Measurements from ENCODE around the gene EMD. TPM values are rescaled to one million over a fixed set of nuclear protein-coding genes. Genes with fewer than 3 reads are reported as not detected.
"Not testable (repeated sequence)": the region's sequence is repeated elsewhere in the genome, so short reads cannot be mapped to it uniquely, and the experiment has no call there.

Gene EMD
- total RNA-seq, 4 donors from 2014 or later = 41.0 to 58.6 (median 50.6) TPM

DNA sequence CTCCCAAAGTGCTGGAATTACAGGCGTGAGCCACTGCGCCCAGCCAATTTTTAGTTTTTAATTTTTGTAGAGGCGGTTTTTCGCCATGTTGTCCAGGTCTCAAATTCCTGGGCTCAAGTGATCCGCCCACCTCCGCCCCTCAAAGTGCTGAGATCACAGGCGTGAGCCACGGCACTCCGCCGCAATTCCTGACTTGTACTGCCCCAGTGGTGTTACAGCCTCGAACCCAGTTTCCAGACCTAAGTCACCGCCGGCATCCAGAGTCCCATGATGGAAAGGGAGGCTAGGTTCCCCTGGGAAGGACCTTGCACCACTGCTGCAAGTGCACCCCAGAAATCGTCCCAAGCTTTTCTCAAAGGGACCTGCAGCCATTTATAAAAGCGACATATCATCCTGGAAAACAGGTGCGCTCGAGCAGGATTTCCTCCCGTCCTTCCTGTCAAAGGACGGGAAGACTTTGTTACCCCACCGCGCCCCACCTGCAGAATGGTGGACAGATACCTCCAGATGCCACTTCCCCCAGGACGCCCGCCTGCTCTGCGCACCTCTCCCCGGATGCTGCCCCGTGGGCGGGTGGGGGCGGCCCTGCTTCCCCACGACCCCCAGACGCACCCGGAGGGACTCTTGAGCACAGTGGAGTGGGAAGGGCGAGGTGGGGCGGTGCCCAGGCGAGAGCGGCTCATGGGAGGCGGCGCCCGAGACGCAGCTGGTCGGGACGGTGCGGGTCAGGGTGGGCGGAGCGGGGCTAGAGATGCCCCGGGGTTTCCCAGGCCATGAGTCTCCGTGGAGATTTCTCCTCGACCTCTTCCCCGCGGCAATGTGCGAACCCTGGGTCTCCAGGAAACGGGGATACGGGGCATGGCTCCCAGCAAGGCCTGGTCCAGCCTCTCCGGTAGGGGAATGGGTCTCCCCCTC, 18.1 kb downstream of the EMD start:
- peaks cover 0 to 25% of the 10 kb centered on the region in 2 donors for H3K36me3 ChIP-seq
- ATAC-seq = peak; percentile 78
- peak overlapping the region; percentile 92 to 100 (median 96) for H3K27ac ChIP-seq
- peak overlapping the region; percentile 73 to 97 for H3K4me3 ChIP-seq
- 52% methylated on average over 8 of the region's 53 CpGs; no CpG with 5 or more reads in 1 of the 2 donors for WGBS, 2 donors (ENCODE audit: low coverage in 1 of 2)
- H3K27me3 ChIP-seq = no peaks in the 10 kb centered on the region
- TF ChIP-seq POLR2A (IDR thresholded peaks at IDR 0.05) (peak; percentile 38 to 55), EP300 (IDR thresholded peaks at IDR 0.05) (no peak), POLR2AphosphoS5 (IDR thresholded peaks at IDR 0.05) (peak; percentile 13), CTCF (IDR thresholded peaks at IDR 0.05) (no peak)
- no peaks in the 10 kb centered on the region for H3K9me3 ChIP-seq
- peaks cover 0 to 40% (median 4%) of the 10 kb centered on the region in 3 donors for H3K4me1 ChIP-seq

DNA sequence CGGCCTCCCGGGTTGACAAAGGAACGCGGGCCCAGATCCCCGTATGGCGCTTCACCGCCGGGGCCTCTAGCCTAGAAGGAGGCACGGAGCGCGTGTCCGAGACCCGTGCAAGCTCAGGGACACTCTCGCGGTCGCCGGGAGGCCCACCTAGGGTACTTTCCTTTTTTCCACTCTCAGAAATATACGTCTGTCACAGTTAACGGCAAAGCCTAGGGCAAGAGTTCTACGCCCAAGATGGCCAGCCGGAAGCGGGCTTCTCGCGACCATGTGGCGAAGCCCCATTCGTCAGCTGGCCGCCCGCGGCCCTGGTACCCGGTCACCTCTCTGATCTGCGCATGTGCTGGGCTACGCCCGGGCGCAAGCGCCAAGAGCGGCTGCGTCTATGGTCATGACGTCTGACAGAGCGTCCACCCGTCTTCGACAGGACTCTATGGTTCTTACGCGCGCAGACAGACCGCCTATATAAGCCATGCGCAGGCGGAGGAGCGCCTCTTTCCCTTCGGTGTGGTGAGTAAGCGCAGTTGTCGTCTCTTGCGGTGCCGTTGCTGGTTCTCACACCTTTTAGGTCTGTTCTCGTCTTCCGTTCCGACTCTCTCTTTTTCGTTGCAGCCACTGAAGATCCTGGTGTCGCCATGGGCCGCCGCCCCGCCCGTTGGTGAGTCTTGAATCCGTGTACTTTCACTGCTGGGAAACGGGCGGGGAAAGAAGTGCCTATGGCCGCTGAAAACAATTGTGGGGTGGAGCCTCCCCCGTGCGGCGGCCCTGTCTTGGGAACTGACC, 19.0 kb downstream of the EMD start, which contains the start of gene RPL10:
TSS of gene RPL10 (plus strand) at position 490 of the 780 bp plus-strand sequence. CDS start at position 633, 143 bp downstream.
- Histone ChIP-seq H3K4me1 (peaks cover 0 to 40% (median 4%) of the 10 kb centered on the region in 3 donors), H3K27me3 (no peaks in the 10 kb centered on the region), H3K4me3 (peak within 1 kb of the TSS; percentile 73 to 97), H3K27ac (peak within 1 kb of the TSS; percentile 92 to 100 (median 96)), H3K9me3 (no peaks in the 10 kb centered on the region), H3K36me3 (peaks cover 0 to 32% of the 10 kb centered on the region in 2 donors)
- 44% methylated on average over 15 of the region's 69 CpGs; no CpG with 5 or more reads in 1 of the 2 donors for WGBS, 2 donors (ENCODE audit: low coverage in 1 of 2)
- peak; percentile 95 for ATAC-seq
- TF ChIP-seq EP300 (IDR thresholded peaks at IDR 0.05) (no peak), POLR2A (IDR thresholded peaks at IDR 0.05) (peak; percentile 95 to 98), POLR2AphosphoS5 (IDR thresholded peaks at IDR 0.05) (peak; percentile 100), CTCF (IDR thresholded peaks at IDR 0.05) (no peak)

- Histone ChIP-seq H3K4me3 (peak overlapping the region; percentile 73 to 97), H3K27ac (peak overlapping the region; percentile 92 to 100 (median 96)), H3K9me3 (no peaks in the 10 kb centered on the region), H3K4me1 (peaks cover 0 to 40% (median 4%) of the 10 kb centered on the region in 3 donors), H3K27me3 (no peaks in the 10 kb centered on the region), H3K36me3 (peaks cover 0 to 36% of the 10 kb centered on the region in 2 donors)
- 56% methylated on average over 21 of the region's 49 CpGs; no CpG with 5 or more reads in 1 of the 2 donors for WGBS, 2 donors (ENCODE audit: low coverage in 1 of 2)
- TF ChIP-seq POLR2AphosphoS5 (IDR thresholded peaks at IDR 0.05) (no peak), EP300 (IDR thresholded peaks at IDR 0.05) (no peak), CTCF (IDR thresholded peaks at IDR 0.05) (peak; percentile 63 to 85 (median 82))
- ATAC-seq = peak; percentile 63
Measured at GRCh38 chrX:154398668-154399526, 19.8 kb downstream of the EMD start.

- Histone ChIP-seq H3K4me3 (peak overlapping the region; percentile 73 to 97), H3K9me3 (no peaks in the 10 kb centered on the region), H3K4me1 (peaks cover 0 to 40% (median 4%) of the 10 kb centered on the region in 3 donors), H3K27ac (peak overlapping the region; percentile 92 to 100 (median 96)), H3K36me3 (peaks cover 0 to 36% of the 10 kb centered on the region in 2 donors), H3K27me3 (no peaks in the 10 kb centered on the region)
- ATAC-seq = no peak
- 0 to 48% methylated on average over 3 to 6 of the region's 14 CpGs for WGBS, 2 donors (ENCODE audit: low coverage in 1 of 2)
- TF ChIP-seq CTCF (IDR thresholded peaks at IDR 0.05) = no peak
- TF ChIP-seq POLR2AphosphoS5 (IDR thresholded peaks at IDR 0.05) = no peak
Measured at GRCh38 chrX:154399527-154400368, 20.7 kb downstream of the EMD start.

GRCh38 chrX:154400369-154400817, 21.3 kb downstream of the EMD start:
- 86% methylated on average over 1 of the region's 6 CpGs; no CpG with 5 or more reads in 1 of the 2 donors for WGBS, 2 donors (ENCODE audit: low coverage in 1 of 2)
- Histone ChIP-seq H3K27ac (peak overlapping the region in 3 of 4 donors; percentile 92 to 96 (median 96)), H3K4me3 (peak overlapping the region in 1 of 2 donors; percentile 73), H3K4me1 (peaks cover 0 to 40% (median 4%) of the 10 kb centered on the region in 3 donors), H3K36me3 (peaks cover 0 to 36% of the 10 kb centered on the region in 2 donors)
- ATAC-seq, H3K9me3 ChIP-seq, H3K27me3 ChIP-seq: not testable (repeated sequence)
